Neural crest cell (in vitro differentiated cells): ENCODE measurements around the gene PRADC1. TPM values are rescaled to one million over a fixed set of nuclear protein-coding genes. Genes with fewer than 3 reads are reported as not detected.
A peak's percentile ranks its signal among the peaks of the same experiment; 100 is the strongest.

ENCODE experiments used
- DNase-seq: peaks from one replicate; pipeline ENCODE4 v3.0.0; 2021; ENCODE audit warnings: low read depth, mixed read lengths, low spot score
- H3K27ac Mint-ChIP-seq: one replicate; pipeline ENCODE4 v1.8.0; 2021; ENCODE audit warnings: mild to moderate bottlenecking, mixed read lengths; ENCODE audit not compliant: unreplicated experiment
- H3K27me3 Mint-ChIP-seq: 2 replicates; pipeline ENCODE4 v1.8.0; 2021; ENCODE audit warnings: low read depth, mild to moderate bottlenecking, mixed read lengths
- H3K36me3 Mint-ChIP-seq: 2 replicates; pipeline ENCODE4 v1.8.0; 2021; ENCODE audit warnings: low read depth, mild to moderate bottlenecking, mixed read lengths
- H3K4me1 Mint-ChIP-seq: 2 replicates; pipeline ENCODE4 v1.8.0; 2021; ENCODE audit warnings: mixed read lengths
- H3K4me3 Mint-ChIP-seq: one replicate; pipeline ENCODE4 v1.8.0; 2021; ENCODE audit warnings: mild to moderate bottlenecking, mixed read lengths
- H3K9me3 Mint-ChIP-seq: 2 replicates; pipeline ENCODE4 v1.8.0; 2021; ENCODE audit warnings: mixed read lengths
- CTCF ChIP-seq: fragments of 200-600 bp; sonication (generic); conservative IDR thresholded peaks from 2 replicates; pipeline ENCODE4 v1.5.0; 2021; ENCODE audit warnings: antibody characterized with exemption, mild to moderate bottlenecking
- total RNA-seq: library from RNA; stranded (reverse); gene quantifications from 2 replicates; pipeline ENCODE4 v1.2.1, GENCODE V29; 2021

PRADC1 gene
- total RNA-seq, 1 donor from 2014 or later: 11.4 TPM

DNA sequence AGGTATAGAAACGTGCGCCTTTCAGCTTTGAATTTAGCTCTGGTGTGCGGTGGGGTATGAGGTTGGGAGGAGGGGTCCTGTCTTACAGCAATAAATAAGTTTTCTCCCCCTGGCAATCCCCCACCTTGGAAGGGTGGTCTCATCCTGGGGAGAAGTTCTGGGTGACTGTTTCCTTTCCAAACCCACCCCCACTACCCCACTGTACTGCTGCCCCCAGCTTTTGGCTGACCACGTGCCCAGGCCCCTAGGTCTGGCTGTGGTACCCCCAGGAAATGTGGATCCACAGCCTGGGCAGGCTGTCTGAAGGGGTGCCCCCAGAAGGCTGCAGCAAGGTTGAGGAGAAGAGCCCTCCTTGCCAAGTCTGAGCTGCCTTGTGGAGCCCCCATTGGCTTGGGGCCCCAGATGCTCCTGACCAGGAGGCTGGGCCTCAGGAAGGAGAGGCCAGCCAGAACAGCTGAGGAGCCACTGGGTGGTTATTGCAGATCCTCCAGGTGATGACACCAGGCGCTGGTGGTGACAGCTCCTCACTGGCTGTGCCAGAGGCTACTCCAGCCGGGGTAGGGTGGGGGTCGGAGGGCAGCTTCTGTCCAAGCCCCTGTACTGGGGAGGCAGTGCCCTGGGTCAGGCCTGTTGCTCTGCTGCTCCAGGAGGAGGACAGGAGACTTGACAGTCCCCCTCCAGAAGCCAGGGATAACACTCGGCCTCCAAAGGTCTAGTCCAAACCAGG is 25.3 kb upstream of the PRADC1 start:
- DNase-seq: no peak
- Mint-ChIP-seq H3K27me3 (peaks cover 2% of the 10 kb centered on the region), H3K36me3 (no peaks in the 10 kb centered on the region), H3K27ac (no peak overlapping the region), H3K9me3 (no peaks in the 10 kb centered on the region), H3K4me1 (no peaks in the 10 kb centered on the region), H3K4me3 (no peak overlapping the region)
- no peak for TF ChIP-seq CTCF

DNA sequence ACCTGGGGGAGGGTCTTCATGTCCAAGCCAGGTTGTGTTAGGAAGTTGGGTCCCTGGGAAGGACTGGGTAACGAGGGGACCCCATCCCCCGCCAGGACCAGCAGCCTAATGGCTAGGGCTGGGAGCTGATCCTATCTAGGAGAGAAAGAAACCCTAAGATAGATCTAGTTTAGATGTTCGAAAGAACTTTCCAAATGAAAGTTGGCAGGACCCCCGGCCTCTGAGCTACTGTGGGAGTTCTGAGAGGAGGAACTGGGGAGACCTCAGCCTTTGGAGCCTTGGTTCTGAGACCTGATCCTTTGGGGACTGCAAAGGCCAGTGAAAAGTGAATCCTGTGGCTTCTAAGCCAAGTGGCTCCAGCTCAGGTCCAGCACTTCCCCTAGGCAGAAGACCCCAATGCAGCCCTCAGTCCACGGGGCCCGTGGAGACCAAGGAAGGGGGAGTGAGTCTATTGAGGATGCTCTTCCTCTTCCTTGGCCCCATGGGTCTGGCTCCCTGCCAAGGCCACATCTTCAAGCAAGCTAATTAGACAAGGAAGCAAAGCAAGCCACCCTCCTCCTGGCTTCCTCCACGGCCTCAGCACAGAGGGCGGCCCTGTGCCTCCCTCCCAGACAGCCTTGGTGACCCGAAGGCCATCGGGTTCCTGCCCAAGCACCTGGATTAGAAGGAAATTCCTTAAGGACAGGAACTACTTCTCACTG is 24.5 kb upstream of the PRADC1 start:
- Mint-ChIP-seq H3K27ac (no peak overlapping the region), H3K36me3 (no peaks in the 10 kb centered on the region), H3K4me3 (peak overlapping the region; percentile 6), H3K9me3 (no peaks in the 10 kb centered on the region), H3K4me1 (no peaks in the 10 kb centered on the region), H3K27me3 (peaks cover 2% of the 10 kb centered on the region)
- no peak for TF ChIP-seq CTCF
- no peak for DNase-seq

DNA sequence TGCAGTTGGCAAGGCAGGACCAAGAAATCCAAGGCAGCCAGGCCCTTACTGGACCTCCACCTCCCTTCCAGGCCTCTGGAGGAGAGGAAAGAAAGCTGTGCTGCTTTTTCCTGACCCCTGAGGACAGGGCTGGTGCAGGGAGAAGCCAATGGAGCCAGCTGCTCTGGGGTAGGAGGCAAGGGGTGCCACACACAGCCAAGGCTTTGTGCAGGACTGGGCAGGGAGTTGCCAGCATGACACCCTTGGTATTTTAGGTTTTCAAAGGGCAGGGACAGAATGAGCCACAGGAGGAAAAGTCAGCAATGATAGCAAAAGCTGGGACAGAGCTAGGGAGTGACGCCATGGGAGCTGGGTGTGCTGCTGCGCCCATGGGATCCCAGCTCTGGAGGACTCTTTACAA is 24.0 kb upstream of the PRADC1 start:
- Mint-ChIP-seq H3K4me3 (peak overlapping the region; percentile 6), H3K4me1 (no peaks in the 10 kb centered on the region), H3K9me3 (no peaks in the 10 kb centered on the region), H3K27me3 (peaks cover 2% of the 10 kb centered on the region), H3K27ac (no peak overlapping the region), H3K36me3 (no peaks in the 10 kb centered on the region)
- no peak for TF ChIP-seq CTCF
- DNase-seq: no peak

GRCh38 chr2:73256618-73256922 is 23.5 kb upstream of the PRADC1 start:
- H3K4me3 Mint-ChIP-seq: no peak overlapping the region
- TF ChIP-seq CTCF: no peak
- no peak overlapping the region for H3K27ac Mint-ChIP-seq
- peaks cover 2% of the 10 kb centered on the region for H3K27me3 Mint-ChIP-seq
- H3K4me1 Mint-ChIP-seq: no peaks in the 10 kb centered on the region
- H3K36me3 Mint-ChIP-seq: no peaks in the 10 kb centered on the region
- no peak for DNase-seq
- H3K9me3 Mint-ChIP-seq: no peaks in the 10 kb centered on the region

DNA sequence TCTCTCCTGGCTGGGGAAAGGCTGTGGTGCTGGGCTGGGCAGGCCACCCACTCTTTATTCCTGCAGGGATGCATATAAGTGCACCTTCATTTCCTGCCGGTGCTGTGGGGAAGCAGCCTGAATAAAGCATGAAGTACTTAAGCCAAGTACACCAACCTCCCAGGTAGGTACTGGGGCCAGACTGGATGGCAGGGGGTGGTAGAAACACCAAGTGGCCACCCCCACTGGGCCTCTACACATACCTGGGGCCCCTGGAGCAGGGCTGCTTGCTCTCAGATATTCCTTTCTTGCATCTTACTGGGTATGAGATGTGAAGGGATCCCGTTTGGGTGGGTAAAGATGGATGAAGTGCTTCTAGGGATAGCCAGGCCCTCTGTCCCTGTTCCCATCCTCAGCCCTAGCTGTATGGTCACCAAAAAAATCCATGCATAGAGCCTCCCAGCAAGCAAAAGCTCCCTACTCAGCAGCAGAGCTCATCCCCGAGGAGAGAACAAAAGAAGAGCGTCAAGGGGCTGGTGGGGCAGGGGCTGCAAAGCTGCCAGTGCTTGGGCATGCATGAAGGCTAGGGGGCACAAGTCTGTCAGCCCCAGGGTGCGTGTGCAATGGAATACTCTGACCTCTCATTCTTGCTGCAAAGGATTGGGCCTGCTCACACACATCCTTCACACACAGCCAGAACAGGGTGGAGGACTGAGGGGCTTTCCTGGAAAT is 23.0 kb upstream of the PRADC1 start:
- DNase-seq: no peak
- H3K27me3 Mint-ChIP-seq: peaks cover 2% of the 10 kb centered on the region
- H3K4me3 Mint-ChIP-seq: no peak overlapping the region
- no peaks in the 10 kb centered on the region for H3K9me3 Mint-ChIP-seq
- no peaks in the 10 kb centered on the region for H3K36me3 Mint-ChIP-seq
- H3K27ac Mint-ChIP-seq: no peak overlapping the region
- H3K4me1 Mint-ChIP-seq: no peaks in the 10 kb centered on the region
- no peak for TF ChIP-seq CTCF
